ENCODE data around the gene SLC25A41. TPM values are rescaled to one million over a fixed set of nuclear protein-coding genes. Genes with fewer than 3 reads are reported as not detected.
A peak's percentile ranks its signal among the peaks of the same experiment; 100 is the strongest.

The SLC25A41 gene
- total RNA-seq, 1 donor: not detected

GRCh38 chr19:6376512-6377190 lies 56.9 kb downstream of the SLC25A41 start:
- Histone ChIP-seq H2AFZ (ENCODE audit: low read length) (no peak overlapping the region), H3K9me3 (ENCODE audit: low read depth, low read length) (no peaks in the 10 kb centered on the region), H3K27me3 (ENCODE audit: insufficient read depth, low read length) (no peaks in the 10 kb centered on the region), H3K4me1 (ENCODE audit: insufficient read depth, low read length) (peaks cover 8% of the 10 kb centered on the region), H4K20me1 (ENCODE audit: insufficient read depth, low read length) (no peaks in the 10 kb centered on the region), H3K27ac (ENCODE audit: low read depth, low read length) (no peak overlapping the region), H3K4me2 (ENCODE audit: insufficient read depth, low read length) (no peak overlapping the region), H3K36me3 (ENCODE audit: insufficient read depth, low read length) (peaks cover 27% of the 10 kb centered on the region), H3K4me3 (ENCODE audit: insufficient read depth, low read length) (no peak overlapping the region), H3K79me2 (ENCODE audit: insufficient read depth, low read length) (no peaks in the 10 kb centered on the region)
- peak; percentile 82 for DNase-seq (ENCODE audit: insufficient read length, low spot score, missing footprints)
- TF ChIP-seq, protein P1, sequence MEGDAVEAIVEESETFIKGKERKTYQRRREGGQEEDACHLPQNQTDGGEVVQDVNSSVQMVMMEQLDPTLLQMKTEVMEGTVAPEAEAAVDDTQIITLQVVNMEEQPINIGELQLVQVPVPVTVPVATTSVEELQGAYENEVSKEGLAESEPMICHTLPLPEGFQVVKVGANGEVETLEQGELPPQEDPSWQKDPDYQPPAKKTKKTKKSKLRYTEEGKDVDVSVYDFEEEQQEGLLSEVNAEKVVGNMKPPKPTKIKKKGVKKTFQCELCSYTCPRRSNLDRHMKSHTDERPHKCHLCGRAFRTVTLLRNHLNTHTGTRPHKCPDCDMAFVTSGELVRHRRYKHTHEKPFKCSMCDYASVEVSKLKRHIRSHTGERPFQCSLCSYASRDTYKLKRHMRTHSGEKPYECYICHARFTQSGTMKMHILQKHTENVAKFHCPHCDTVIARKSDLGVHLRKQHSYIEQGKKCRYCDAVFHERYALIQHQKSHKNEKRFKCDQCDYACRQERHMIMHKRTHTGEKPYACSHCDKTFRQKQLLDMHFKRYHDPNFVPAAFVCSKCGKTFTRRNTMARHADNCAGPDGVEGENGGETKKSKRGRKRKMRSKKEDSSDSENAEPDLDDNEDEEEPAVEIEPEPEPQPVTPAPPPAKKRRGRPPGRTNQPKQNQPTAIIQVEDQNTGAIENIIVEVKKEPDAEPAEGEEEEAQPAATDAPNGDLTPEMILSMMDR (IDR thresholded peaks at IDR 0.05; ENCODE audit: extremely low read depth, low read depth, low read length): no peak

Small RNAs within 50 kb of the gene (small RNA-seq; reads per million reads assigned to genes)
- gene MIR6790 (not detected), gene MIR6885 (not detected)

Other genes with a start within 250 kb of the SLC25A41 start
- 14.7 and 15.9 TPM in 2 replicates for gene MLLT1, start 153.8 kb downstream of the SLC25A41 start, total RNA-seq
- under 0.01 TPM in 1 of 2 replicates, not detected in the other for gene ACER1, start 100.2 kb downstream of the SLC25A41 start, total RNA-seq
- gene CLPP, start 72.2 kb downstream of the SLC25A41 start, total RNA-seq: 31.5 and 32.4 TPM in 2 replicates
- 48.9 and 52.1 TPM in 2 replicates for gene ALKBH7, start 61.0 kb downstream of the SLC25A41 start, total RNA-seq
- 1.1 and 1.2 TPM in 2 replicates for gene PSPN, start 57.8 kb downstream of the SLC25A41 start, total RNA-seq
- gene GTF2F1, start 40.6 kb downstream of the SLC25A41 start, total RNA-seq: 47.1 and 48.1 TPM in 2 replicates
- gene KHSRP, start 9.0 kb downstream of the SLC25A41 start, total RNA-seq: 89.9 and 90.5 TPM in 2 replicates
- 22.8 and 23.6 TPM in 2 replicates for gene SLC25A23, start 26.0 kb upstream of the SLC25A41 start, total RNA-seq
- not detected in 2 replicates for gene CRB3, start 30.5 kb upstream of the SLC25A41 start, total RNA-seq
- gene DENND1C, start 48.0 kb upstream of the SLC25A41 start, total RNA-seq: not detected in 2 replicates
- gene TUBB4A, start 68.5 kb upstream of the SLC25A41 start, total RNA-seq: not detected in 2 replicates
- gene TNFSF9, start 97.3 kb upstream of the SLC25A41 start, total RNA-seq: 12.7 and 16.6 TPM in 2 replicates
- gene CD70, start 157.4 kb upstream of the SLC25A41 start, total RNA-seq: 0.29 TPM in 1 of 2 replicates, not detected in the other
- gene TNFSF14, start 236.4 kb upstream of the SLC25A41 start, total RNA-seq: not detected in 2 replicates

Data from osteoblast (primary cell).